DMS153 treated with DMSO at 0.1 percent for 48 hours (cell line): ENCODE measurements around the gene CCDC33.

Experiments
- DNase-seq: peaks from one replicate; lab custom pipeline; 2025; ENCODE audit not compliant: unreplicated experiment; lab: John Stamatoyannopoulos, UW

Gene CCDC33

GRCh38 chr15:74258456-74259291 lies 22.5 kb downstream of the CCDC33 start:
- DNase-seq: no peak

GRCh38 chr15:74259292-74259648 lies 23.1 kb downstream of the CCDC33 start:
- DNase-seq: no peak

- DNase-seq: no peak
Measured at GRCh38 chr15:74259821-74260607, 23.9 kb downstream of the CCDC33 start.

GRCh38 chr15:74261041-74261440 lies 24.9 kb downstream of the CCDC33 start:
- no peak for DNase-seq

GRCh38 chr15:74261685-74262084 lies 25.6 kb downstream of the CCDC33 start:
- no peak for DNase-seq

- no peak for DNase-seq
Measured at GRCh38 chr15:74262151-74262550, 26.0 kb downstream of the CCDC33 start.

- DNase-seq: no peak
Measured at GRCh38 chr15:74262625-74263024, 26.5 kb downstream of the CCDC33 start.

- DNase-seq: no peak
Measured at GRCh38 chr15:74263466-74263865, 27.3 kb downstream of the CCDC33 start.

GRCh38 chr15:74264081-74264501 lies 28.0 kb downstream of the CCDC33 start:
- DNase-seq: no peak

- DNase-seq: no peak
Measured at GRCh38 chr15:74265046-74265639, 29.0 kb downstream of the CCDC33 start.

GRCh38 chr15:74268020-74268419 lies 31.9 kb downstream of the CCDC33 start:
- DNase-seq: no peak

GRCh38 chr15:74269362-74270035 lies 33.4 kb downstream of the CCDC33 start:
- DNase-seq: no peak

- no peak for DNase-seq
Measured at GRCh38 chr15:74270155-74270554, 34.0 kb downstream of the CCDC33 start.

GRCh38 chr15:74270854-74271520 lies 34.9 kb downstream of the CCDC33 start:
- no peak for DNase-seq

GRCh38 chr15:74272812-74273211 lies 36.7 kb downstream of the CCDC33 start:
- DNase-seq: no peak

GRCh38 chr15:74274470-74275038 lies 38.4 kb downstream of the CCDC33 start:
- no peak for DNase-seq

GRCh38 chr15:74275957-74276356 lies 39.8 kb downstream of the CCDC33 start:
- no peak for DNase-seq

- DNase-seq: no peak
Measured at GRCh38 chr15:74276560-74276959, 40.4 kb downstream of the CCDC33 start.

- DNase-seq: no peak
Measured at GRCh38 chr15:74277242-74277810, 41.2 kb downstream of the CCDC33 start.

- DNase-seq: no peak
Measured at GRCh38 chr15:74278207-74278606, 42.1 kb downstream of the CCDC33 start.
